ENCODE results near the gene FNTB.

FNTB gene

DNA sequence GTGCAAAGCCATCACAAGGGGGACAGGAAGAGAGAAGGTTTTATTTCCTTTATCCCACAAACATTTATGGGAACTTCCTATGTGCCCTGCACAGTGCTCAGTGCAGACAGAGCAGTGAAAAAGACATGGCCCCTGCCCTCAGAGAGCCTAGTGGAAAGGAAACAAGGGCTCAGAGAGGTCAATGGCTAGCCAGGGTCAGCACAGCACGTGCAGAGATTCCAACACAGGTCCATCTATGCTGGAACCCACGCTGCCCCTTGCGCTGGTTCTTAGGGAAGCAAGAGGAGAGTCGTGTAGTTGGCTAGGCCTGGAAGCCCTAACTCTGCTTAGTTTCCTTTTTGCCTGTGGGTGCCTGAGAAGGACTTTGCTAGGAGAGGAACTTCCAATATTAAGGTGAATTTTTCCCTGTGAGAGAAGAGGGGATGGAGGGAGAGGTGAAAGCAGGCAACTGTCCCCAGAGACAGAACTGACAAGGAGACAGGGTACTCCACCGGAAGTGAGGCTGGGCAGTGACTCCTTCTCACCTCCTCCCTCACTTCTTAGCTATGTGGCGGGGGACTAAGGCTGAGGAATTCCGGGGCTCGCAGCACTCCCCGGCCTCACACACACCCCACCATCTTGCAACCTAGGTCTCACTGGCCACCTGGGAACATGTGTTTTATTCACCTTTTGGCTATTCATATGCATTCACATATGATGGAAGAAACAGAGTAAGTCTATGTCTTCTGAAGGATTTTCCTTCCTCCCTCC is 32.0 kb upstream of the FNTB start:
- no peak for TF ChIP-seq ZBTB7A (IDR thresholded peaks at IDR 0.05; ENCODE audit: low read depth)
- TF ChIP-seq CEBPB (IDR thresholded peaks at IDR 0.05): no peak
- TF ChIP-seq, protein P1, sequence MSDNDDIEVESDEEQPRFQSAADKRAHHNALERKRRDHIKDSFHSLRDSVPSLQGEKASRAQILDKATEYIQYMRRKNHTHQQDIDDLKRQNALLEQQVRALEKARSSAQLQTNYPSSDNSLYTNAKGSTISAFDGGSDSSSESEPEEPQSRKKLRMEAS (IDR thresholded peaks at IDR 0.05): no peak
- TF ChIP-seq CREB1 (IDR thresholded peaks at IDR 0.05; ENCODE audit: low read depth): no peak
- TF ChIP-seq, protein P2, sequence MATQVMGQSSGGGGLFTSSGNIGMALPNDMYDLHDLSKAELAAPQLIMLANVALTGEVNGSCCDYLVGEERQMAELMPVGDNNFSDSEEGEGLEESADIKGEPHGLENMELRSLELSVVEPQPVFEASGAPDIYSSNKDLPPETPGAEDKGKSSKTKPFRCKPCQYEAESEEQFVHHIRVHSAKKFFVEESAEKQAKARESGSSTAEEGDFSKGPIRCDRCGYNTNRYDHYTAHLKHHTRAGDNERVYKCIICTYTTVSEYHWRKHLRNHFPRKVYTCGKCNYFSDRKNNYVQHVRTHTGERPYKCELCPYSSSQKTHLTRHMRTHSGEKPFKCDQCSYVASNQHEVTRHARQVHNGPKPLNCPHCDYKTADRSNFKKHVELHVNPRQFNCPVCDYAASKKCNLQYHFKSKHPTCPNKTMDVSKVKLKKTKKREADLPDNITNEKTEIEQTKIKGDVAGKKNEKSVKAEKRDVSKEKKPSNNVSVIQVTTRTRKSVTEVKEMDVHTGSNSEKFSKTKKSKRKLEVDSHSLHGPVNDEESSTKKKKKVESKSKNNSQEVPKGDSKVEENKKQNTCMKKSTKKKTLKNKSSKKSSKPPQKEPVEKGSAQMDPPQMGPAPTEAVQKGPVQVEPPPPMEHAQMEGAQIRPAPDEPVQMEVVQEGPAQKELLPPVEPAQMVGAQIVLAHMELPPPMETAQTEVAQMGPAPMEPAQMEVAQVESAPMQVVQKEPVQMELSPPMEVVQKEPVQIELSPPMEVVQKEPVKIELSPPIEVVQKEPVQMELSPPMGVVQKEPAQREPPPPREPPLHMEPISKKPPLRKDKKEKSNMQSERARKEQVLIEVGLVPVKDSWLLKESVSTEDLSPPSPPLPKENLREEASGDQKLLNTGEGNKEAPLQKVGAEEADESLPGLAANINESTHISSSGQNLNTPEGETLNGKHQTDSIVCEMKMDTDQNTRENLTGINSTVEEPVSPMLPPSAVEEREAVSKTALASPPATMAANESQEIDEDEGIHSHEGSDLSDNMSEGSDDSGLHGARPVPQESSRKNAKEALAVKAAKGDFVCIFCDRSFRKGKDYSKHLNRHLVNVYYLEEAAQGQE (IDR thresholded peaks at IDR 0.05; ENCODE audit: low read depth): no peak
- no peak for TF ChIP-seq FOXM1 (IDR thresholded peaks at IDR 0.05; ENCODE audit: borderline replicate concordance, low read depth)
- TF ChIP-seq EP300 (IDR thresholded peaks at IDR 0.05; ENCODE audit: borderline replicate concordance): no peak
- no peak for TF ChIP-seq EGR1 (IDR thresholded peaks at IDR 0.05)
- TF ChIP-seq NFIC (IDR thresholded peaks at IDR 0.05): no peak
- no peak for TF ChIP-seq RAD21 (IDR thresholded peaks at IDR 0.05; ENCODE audit: low read depth)

DNA sequence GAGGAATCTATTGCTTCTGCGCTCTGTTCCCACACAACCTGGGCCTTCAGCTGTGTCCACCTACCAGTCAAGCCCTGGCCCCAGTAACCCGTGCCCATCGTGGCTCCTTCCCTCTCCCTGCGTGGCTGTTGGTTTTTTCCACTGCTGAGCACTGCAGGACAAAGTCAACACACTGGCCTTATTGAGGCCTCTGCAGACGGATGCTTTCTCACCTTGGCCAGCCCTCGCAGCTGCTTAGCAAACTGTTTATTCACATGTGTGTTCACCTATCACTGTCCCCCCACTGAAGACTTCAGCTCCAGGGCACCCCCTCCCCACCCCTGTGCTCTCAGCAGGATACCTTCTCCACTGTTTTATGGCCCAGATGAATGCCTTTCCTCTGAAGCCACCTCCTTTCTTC is 31.4 kb upstream of the FNTB start:
- TF ChIP-seq, protein P2 (IDR thresholded peaks at IDR 0.05; ENCODE audit: low read depth): no peak
- TF ChIP-seq CREB1 (IDR thresholded peaks at IDR 0.05; ENCODE audit: low read depth) (no peak), CEBPB (IDR thresholded peaks at IDR 0.05) (no peak), TEAD4 (IDR thresholded peaks at IDR 0.05) (no peak), TCF12 (IDR thresholded peaks at IDR 0.05; ENCODE audit: low read depth) (no peak), YY1 (IDR thresholded peaks at IDR 0.05; ENCODE audit: low read depth) (no peak), RAD21 (IDR thresholded peaks at IDR 0.05; ENCODE audit: low read depth) (no peak), TAF1 (IDR thresholded peaks at IDR 0.05; ENCODE audit: low read depth) (no peak), ZBTB7A (IDR thresholded peaks at IDR 0.05; ENCODE audit: low read depth) (no peak), FOXM1 (IDR thresholded peaks at IDR 0.05; ENCODE audit: borderline replicate concordance, low read depth) (no peak), NFIC (IDR thresholded peaks at IDR 0.05) (no peak), EP300 (IDR thresholded peaks at IDR 0.05; ENCODE audit: borderline replicate concordance) (no peak), EGR1 (IDR thresholded peaks at IDR 0.05) (no peak)
- TF ChIP-seq, protein P1 (IDR thresholded peaks at IDR 0.05): no peak
- TF ChIP-seq, protein P3, sequence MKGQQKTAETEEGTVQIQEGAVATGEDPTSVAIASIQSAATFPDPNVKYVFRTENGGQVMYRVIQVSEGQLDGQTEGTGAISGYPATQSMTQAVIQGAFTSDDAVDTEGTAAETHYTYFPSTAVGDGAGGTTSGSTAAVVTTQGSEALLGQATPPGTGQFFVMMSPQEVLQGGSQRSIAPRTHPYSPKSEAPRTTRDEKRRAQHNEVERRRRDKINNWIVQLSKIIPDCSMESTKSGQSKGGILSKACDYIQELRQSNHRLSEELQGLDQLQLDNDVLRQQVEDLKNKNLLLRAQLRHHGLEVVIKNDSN (IDR thresholded peaks at IDR 0.05): no peak

DNA sequence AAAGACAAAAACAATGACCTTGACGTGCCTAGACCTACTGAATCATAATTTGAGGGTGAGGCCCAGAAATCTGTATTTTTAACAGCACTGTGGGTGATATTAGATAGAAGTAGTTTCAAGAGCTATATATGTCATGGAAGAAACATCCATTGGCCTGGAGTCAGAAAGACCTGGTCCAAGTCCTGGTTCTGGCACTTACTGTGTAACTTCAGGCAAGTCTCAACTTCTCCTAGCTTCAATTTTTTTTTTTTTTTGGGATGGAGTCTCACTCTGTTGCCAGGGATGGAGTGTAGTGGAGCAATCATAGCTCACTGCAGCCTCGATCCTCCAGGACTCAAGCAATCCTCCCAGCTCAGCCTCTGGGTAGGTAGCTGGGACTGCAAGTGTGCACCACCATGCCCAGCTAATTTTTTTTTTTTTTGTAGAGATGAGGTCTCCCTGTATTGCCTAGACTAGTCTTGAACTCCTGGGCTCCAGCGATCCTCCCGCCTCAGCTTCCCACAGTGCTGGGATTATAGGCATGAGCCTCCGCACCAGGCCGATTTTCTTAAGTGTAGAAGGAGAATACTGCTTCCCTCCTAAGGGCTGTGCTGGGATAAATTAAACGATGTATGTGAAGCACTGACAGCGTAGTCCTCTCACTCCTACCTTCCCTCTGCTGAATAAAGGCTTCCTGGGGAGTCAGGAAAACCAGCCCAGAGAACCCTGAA is 29.8 kb upstream of the FNTB start:
- TF ChIP-seq, protein P1 (IDR thresholded peaks at IDR 0.05): no peak
- TF ChIP-seq RAD21 (IDR thresholded peaks at IDR 0.05; ENCODE audit: low read depth) (no peak), EP300 (IDR thresholded peaks at IDR 0.05; ENCODE audit: borderline replicate concordance) (no peak), CREB1 (IDR thresholded peaks at IDR 0.05; ENCODE audit: low read depth) (no peak), TCF12 (IDR thresholded peaks at IDR 0.05; ENCODE audit: low read depth) (no peak), EGR1 (IDR thresholded peaks at IDR 0.05) (no peak), ZBTB7A (IDR thresholded peaks at IDR 0.05; ENCODE audit: low read depth) (no peak), CEBPB (IDR thresholded peaks at IDR 0.05) (no peak), NFIC (IDR thresholded peaks at IDR 0.05) (no peak)
- TF ChIP-seq, protein P3 (IDR thresholded peaks at IDR 0.05): no peak
- TF ChIP-seq, protein P2 (IDR thresholded peaks at IDR 0.05; ENCODE audit: low read depth): no peak
